Measurements from ENCODE around the gene PIP5K1B. TPM values are rescaled to one million over a fixed set of nuclear protein-coding genes. Genes with fewer than 3 reads are reported as not detected.

The PIP5K1B gene
- total and polyA plus RNA-seq, 2 of the 13 experiments (the other 11 are each of a cell fraction or from before 2014, with no cell fraction given), result 15.8 to 17.5 TPM

DNA sequence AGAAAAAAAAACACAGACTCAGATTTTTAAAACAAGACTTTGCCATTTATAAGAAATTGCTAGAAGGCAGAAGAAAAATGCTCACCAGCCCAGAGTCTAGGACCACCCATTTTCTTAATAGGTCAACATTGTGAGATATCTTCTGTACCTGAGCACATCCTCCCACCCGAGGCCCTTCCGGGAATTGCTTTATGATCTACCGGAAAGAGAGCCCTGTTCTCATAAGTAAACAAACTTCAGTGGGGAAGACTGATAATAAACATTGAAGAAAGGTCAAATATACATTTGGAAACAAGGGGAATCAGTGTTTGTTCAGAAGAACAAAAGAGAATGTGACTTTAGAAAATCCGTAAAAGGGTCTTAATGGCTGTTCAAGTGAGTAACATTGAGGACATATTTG lies 264.5 kb downstream of the PIP5K1B start (continued):
- no peak for TF ChIP-seq E2F5 (CRISPR knock-in tag; conservative IDR thresholded peaks at IDR 0.05)
- TF ChIP-seq ZNF782 (CRISPR knock-in tag; IDR thresholded peaks at IDR 0.05; ENCODE audit: borderline replicate concordance), result no peak
- no peak for TF ChIP-seq ZNF333 (CRISPR knock-in tag; IDR thresholded peaks at IDR 0.05; ENCODE audit: borderline replicate concordance)
- TF ChIP-seq MBD4 (IDR thresholded peaks at IDR 0.05; ENCODE audit: borderline replicate concordance, low read length), result peak; percentile 87; the same call in 1 of the 2 replicates
- TF ChIP-seq, protein P1, sequence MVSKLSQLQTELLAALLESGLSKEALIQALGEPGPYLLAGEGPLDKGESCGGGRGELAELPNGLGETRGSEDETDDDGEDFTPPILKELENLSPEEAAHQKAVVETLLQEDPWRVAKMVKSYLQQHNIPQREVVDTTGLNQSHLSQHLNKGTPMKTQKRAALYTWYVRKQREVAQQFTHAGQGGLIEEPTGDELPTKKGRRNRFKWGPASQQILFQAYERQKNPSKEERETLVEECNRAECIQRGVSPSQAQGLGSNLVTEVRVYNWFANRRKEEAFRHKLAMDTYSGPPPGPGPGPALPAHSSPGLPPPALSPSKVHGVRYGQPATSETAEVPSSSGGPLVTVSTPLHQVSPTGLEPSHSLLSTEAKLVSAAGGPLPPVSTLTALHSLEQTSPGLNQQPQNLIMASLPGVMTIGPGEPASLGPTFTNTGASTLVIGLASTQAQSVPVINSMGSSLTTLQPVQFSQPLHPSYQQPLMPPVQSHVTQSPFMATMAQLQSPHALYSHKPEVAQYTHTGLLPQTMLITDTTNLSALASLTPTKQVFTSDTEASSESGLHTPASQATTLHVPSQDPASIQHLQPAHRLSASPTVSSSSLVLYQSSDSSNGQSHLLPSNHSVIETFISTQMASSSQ (IDR thresholded peaks at IDR 0.05; ENCODE audit: low read depth), result peak; percentile 67; the same call in 1 of the 2 replicates
- TF ChIP-seq, protein P1 (CRISPR knock-in tag; IDR thresholded peaks at IDR 0.05; ENCODE audit: borderline replicate concordance), result peak; percentile 81; the same call in 1 of the 2 replicates
- no peak for TF ChIP-seq GTF2F1 (IDR thresholded peaks at IDR 0.05; ENCODE audit: low read length)
- no peak for TF ChIP-seq PAWR (CRISPR knock-in tag; IDR thresholded peaks at IDR 0.05; ENCODE audit: borderline replicate concordance)
- no peak for TF ChIP-seq ZNF251 (CRISPR knock-in tag; IDR thresholded peaks at IDR 0.05)
- TF ChIP-seq ZSCAN21 (CRISPR knock-in tag; IDR thresholded peaks at IDR 0.05; ENCODE audit: borderline replicate concordance), result no peak
- TF ChIP-seq ZNF564 (CRISPR knock-in tag; IDR thresholded peaks at IDR 0.05), result no peak
- TF ChIP-seq, protein P2, sequence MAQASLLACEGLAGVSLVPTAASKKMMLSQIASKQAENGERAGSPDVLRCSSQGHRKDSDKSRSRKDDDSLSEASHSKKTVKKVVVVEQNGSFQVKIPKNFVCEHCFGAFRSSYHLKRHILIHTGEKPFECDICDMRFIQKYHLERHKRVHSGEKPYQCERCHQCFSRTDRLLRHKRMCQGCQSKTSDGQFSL (CRISPR knock-in tag; IDR thresholded peaks at IDR 0.05), result no peak
- peak; percentile 93 for TF ChIP-seq RXRB (CRISPR knock-in tag; IDR thresholded peaks at IDR 0.05; ENCODE audit: borderline replicate concordance)
- TF ChIP-seq ZNF407 (CRISPR knock-in tag; IDR thresholded peaks at IDR 0.05; ENCODE audit: not compliant biosample characterization), result no peak
- TF ChIP-seq PHF21A (CRISPR knock-in tag; IDR thresholded peaks at IDR 0.05), result peak; percentile 68
- TF ChIP-seq KLF11 (CRISPR knock-in tag; IDR thresholded peaks at IDR 0.05), result no peak
- TF ChIP-seq, protein P3, sequence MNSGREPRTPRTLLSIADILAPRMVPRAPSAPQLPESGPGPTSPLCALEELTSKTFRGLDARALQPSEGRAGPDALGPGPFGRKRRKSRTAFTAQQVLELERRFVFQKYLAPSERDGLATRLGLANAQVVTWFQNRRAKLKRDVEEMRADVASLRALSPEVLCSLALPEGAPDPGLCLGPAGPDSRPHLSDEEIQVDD (CRISPR knock-in tag; IDR thresholded peaks at IDR 0.05; ENCODE audit: borderline replicate concordance), result no peak
